ENCODE data around the gene UBTF. TPM values are rescaled to one million over a fixed set of nuclear protein-coding genes. Genes with fewer than 3 reads are reported as not detected.

Gene UBTF
- total and polyA plus RNA-seq, 5 donors from 2014 or later = 22.3 to 104 (median 27.4) TPM

GRCh38 chr17:44262654-44263225, 43.3 kb upstream of the UBTF start:
- no peaks in the 10 kb centered on the region for H3K9me3 ChIP-seq (ENCODE audit: control insufficient read depth in 2 of 2, low read length in 2 of 2)
- no peak overlapping the region for H3K27ac ChIP-seq (ENCODE audit: insufficient read depth, low read length, poor library complexity, severe bottlenecking)
- Mint-ChIP-seq H3K4me1 (no peaks in the 10 kb centered on the region), H3K36me3 (no peaks in the 10 kb centered on the region), H3K27ac (no peak overlapping the region), H3K27me3 (peaks cover 4% of the 10 kb centered on the region), H3K9me3 (no peaks in the 10 kb centered on the region), H3K4me3 (no peak overlapping the region)
- no peak for ATAC-seq (ENCODE audit: low read depth in 2 of 2)
- H3K4me1 ChIP-seq (ENCODE audit: control insufficient read depth, insufficient read depth, low read length, poor library complexity, severe bottlenecking) = no peaks in the 10 kb centered on the region
- no peak for DNase-seq
- H3K4me3 ChIP-seq (ENCODE audit: low read depth, low read length) = no peak overlapping the region
- H3K27me3 ChIP-seq (ENCODE audit: control insufficient read depth, insufficient read depth, low read length) = no peaks in the 10 kb centered on the region
- H3K36me3 ChIP-seq (ENCODE audit: control insufficient read depth, insufficient read depth, low read length) = no peaks in the 10 kb centered on the region

- no peaks in the 10 kb centered on the region for H3K9me3 Mint-ChIP-seq
- ATAC-seq (ENCODE audit: low read depth in 2 of 2) (no peak), DNase-seq (no peak)
- no peak overlapping the region for H3K27ac ChIP-seq (ENCODE audit: insufficient read depth, low read length, poor library complexity, severe bottlenecking)
- no peaks in the 10 kb centered on the region for H3K4me1 Mint-ChIP-seq
- H3K27me3 Mint-ChIP-seq = no peaks in the 10 kb centered on the region
- H3K36me3 Mint-ChIP-seq = no peaks in the 10 kb centered on the region
- H3K4me1 ChIP-seq (ENCODE audit: control insufficient read depth, insufficient read depth, low read length, poor library complexity, severe bottlenecking) = no peaks in the 10 kb centered on the region
- H3K27me3 ChIP-seq (ENCODE audit: control insufficient read depth, insufficient read depth, low read length) = no peaks in the 10 kb centered on the region
- no peak overlapping the region for H3K4me3 ChIP-seq (ENCODE audit: low read depth, low read length)
- H3K9me3 ChIP-seq (ENCODE audit: control insufficient read depth in 2 of 2, low read length in 2 of 2) = no peaks in the 10 kb centered on the region
- H3K36me3 ChIP-seq (ENCODE audit: control insufficient read depth, insufficient read depth, low read length) = no peaks in the 10 kb centered on the region
- no peak overlapping the region for H3K4me3 Mint-ChIP-seq
- no peak overlapping the region for H3K27ac Mint-ChIP-seq
Measured at GRCh38 chr17:44260296-44260695, 40.8 kb upstream of the UBTF start.

GRCh38 chr17:44258811-44259351, 39.4 kb upstream of the UBTF start:
- Mint-ChIP-seq H3K4me1 (no peaks in the 10 kb centered on the region), H3K4me3 (no peak overlapping the region), H3K27ac (no peak overlapping the region), H3K27me3 (no peaks in the 10 kb centered on the region), H3K9me3 (no peaks in the 10 kb centered on the region), H3K36me3 (no peaks in the 10 kb centered on the region)
- no peak for ATAC-seq (ENCODE audit: low read depth in 2 of 2)
- Histone ChIP-seq H3K9me3 (ENCODE audit: control insufficient read depth in 2 of 2, low read length in 2 of 2) (no peaks in the 10 kb centered on the region), H3K4me3 (ENCODE audit: low read depth, low read length) (no peak overlapping the region), H3K27me3 (ENCODE audit: control insufficient read depth, insufficient read depth, low read length) (no peaks in the 10 kb centered on the region), H3K4me1 (ENCODE audit: control insufficient read depth, insufficient read depth, low read length, poor library complexity, severe bottlenecking) (no peaks in the 10 kb centered on the region), H3K36me3 (ENCODE audit: control insufficient read depth, insufficient read depth, low read length) (no peaks in the 10 kb centered on the region), H3K27ac (ENCODE audit: insufficient read depth, low read length, poor library complexity, severe bottlenecking) (no peak overlapping the region)
- DNase-seq = no peak

GRCh38 chr17:44257815-44258760, 38.6 kb upstream of the UBTF start:
- no peak for ATAC-seq (ENCODE audit: low read depth in 2 of 2)
- Histone ChIP-seq H3K36me3 (ENCODE audit: control insufficient read depth, insufficient read depth, low read length) (no peaks in the 10 kb centered on the region), H3K4me3 (ENCODE audit: low read depth, low read length) (no peak overlapping the region), H3K27me3 (ENCODE audit: control insufficient read depth, insufficient read depth, low read length) (no peaks in the 10 kb centered on the region), H3K4me1 (ENCODE audit: control insufficient read depth, insufficient read depth, low read length, poor library complexity, severe bottlenecking) (no peaks in the 10 kb centered on the region), H3K27ac (ENCODE audit: insufficient read depth, low read length, poor library complexity, severe bottlenecking) (no peak overlapping the region), H3K9me3 (ENCODE audit: control insufficient read depth in 2 of 2, low read length in 2 of 2) (no peaks in the 10 kb centered on the region)
- Mint-ChIP-seq H3K36me3 (no peaks in the 10 kb centered on the region), H3K9me3 (no peaks in the 10 kb centered on the region), H3K4me3 (no peak overlapping the region), H3K4me1 (no peaks in the 10 kb centered on the region), H3K27me3 (no peaks in the 10 kb centered on the region), H3K27ac (no peak overlapping the region)
- no peak for DNase-seq

GRCh38 chr17:44256671-44257070, 37.2 kb upstream of the UBTF start:
- no peaks in the 10 kb centered on the region for H3K27me3 ChIP-seq (ENCODE audit: control insufficient read depth, insufficient read depth, low read length)
- no peak overlapping the region for H3K27ac ChIP-seq (ENCODE audit: insufficient read depth, low read length, poor library complexity, severe bottlenecking)
- Mint-ChIP-seq H3K4me3 (no peak overlapping the region), H3K27me3 (no peaks in the 10 kb centered on the region), H3K9me3 (no peaks in the 10 kb centered on the region), H3K27ac (no peak overlapping the region), H3K36me3 (no peaks in the 10 kb centered on the region), H3K4me1 (peaks cover 0 to 3% (median 0%) of the 10 kb centered on the region in 4 donors)
- no peaks in the 10 kb centered on the region for H3K9me3 ChIP-seq (ENCODE audit: control insufficient read depth in 2 of 2, low read length in 2 of 2)
- H3K4me3 ChIP-seq (ENCODE audit: low read depth, low read length) = no peak overlapping the region
- ATAC-seq (ENCODE audit: low read depth in 2 of 2) (peak in 1 of 2 donors; percentile 26), DNase-seq (no peak)
- no peaks in the 10 kb centered on the region for H3K4me1 ChIP-seq (ENCODE audit: control insufficient read depth, insufficient read depth, low read length, poor library complexity, severe bottlenecking)
- no peaks in the 10 kb centered on the region for H3K36me3 ChIP-seq (ENCODE audit: control insufficient read depth, insufficient read depth, low read length)

- H3K36me3 Mint-ChIP-seq = no peaks in the 10 kb centered on the region
- Histone ChIP-seq H3K36me3 (ENCODE audit: control insufficient read depth, insufficient read depth, low read length) (no peaks in the 10 kb centered on the region), H3K27ac (ENCODE audit: insufficient read depth, low read length, poor library complexity, severe bottlenecking) (no peak overlapping the region), H3K4me1 (ENCODE audit: control insufficient read depth, insufficient read depth, low read length, poor library complexity, severe bottlenecking) (no peaks in the 10 kb centered on the region), H3K4me3 (ENCODE audit: low read depth, low read length) (no peak overlapping the region), H3K9me3 (ENCODE audit: control insufficient read depth in 2 of 2, low read length in 2 of 2) (no peaks in the 10 kb centered on the region), H3K27me3 (ENCODE audit: control insufficient read depth, insufficient read depth, low read length) (no peaks in the 10 kb centered on the region)
- no peak overlapping the region for H3K4me3 Mint-ChIP-seq
- ATAC-seq (ENCODE audit: low read depth in 2 of 2) (no peak), DNase-seq (no peak)
- H3K9me3 Mint-ChIP-seq = no peaks in the 10 kb centered on the region
- peaks cover 0 to 3% (median under 1%) of the 10 kb centered on the region in 4 donors for H3K4me1 Mint-ChIP-seq
- H3K27ac Mint-ChIP-seq = peak overlapping the region in 1 of 3 donors; percentile 4
- H3K27me3 Mint-ChIP-seq = no peaks in the 10 kb centered on the region
Measured at GRCh38 chr17:44255915-44256314, 36.4 kb upstream of the UBTF start.

- Mint-ChIP-seq H3K4me3 (no peak overlapping the region), H3K36me3 (no peaks in the 10 kb centered on the region), H3K27ac (no peak overlapping the region), H3K27me3 (no peaks in the 10 kb centered on the region), H3K9me3 (no peaks in the 10 kb centered on the region), H3K4me1 (peaks cover 0 to 5% (median 2%) of the 10 kb centered on the region in 4 donors)
- H3K36me3 ChIP-seq (ENCODE audit: control insufficient read depth, insufficient read depth, low read length) = no peaks in the 10 kb centered on the region
- no peak for ATAC-seq (ENCODE audit: low read depth in 2 of 2)
- no peaks in the 10 kb centered on the region for H3K27me3 ChIP-seq (ENCODE audit: control insufficient read depth, insufficient read depth, low read length)
- no peak overlapping the region for H3K27ac ChIP-seq (ENCODE audit: insufficient read depth, low read length, poor library complexity, severe bottlenecking)
- DNase-seq = no peak
- H3K9me3 ChIP-seq (ENCODE audit: control insufficient read depth in 2 of 2, low read length in 2 of 2) = no peaks in the 10 kb centered on the region
- H3K4me3 ChIP-seq (ENCODE audit: low read depth, low read length) = no peak overlapping the region
- no peaks in the 10 kb centered on the region for H3K4me1 ChIP-seq (ENCODE audit: control insufficient read depth, insufficient read depth, low read length, poor library complexity, severe bottlenecking)
Measured at GRCh38 chr17:44254361-44255095, 35.1 kb upstream of the UBTF start.

All from CD4-positive, CD25-positive, alpha-beta regulatory T cell (primary cell).